Activated T-cell treated with anti-CD3 and anti-CD28 coated beads, Interleukin-2, amount 50 U/mL, for 4 hours (primary cell): ENCODE results near the gene CUX1. TPM values are rescaled to one million over a fixed set of nuclear protein-coding genes. Genes with fewer than 3 reads are reported as not detected.
A peak's percentile ranks its signal among the peaks of the same experiment; 100 is the strongest.
"Not testable (repeated sequence)": the region's sequence is repeated elsewhere in the genome, so short reads cannot be mapped to it uniquely, and the experiment has no call there.

Experiments
- ATAC-seq, 2 donors: fragments of 200-7000 bp; cut with Tn5 transposase; one replicate each; pipeline ENCODE4 v1.10.0; 2021
- DNase-seq: peaks from one replicate; pipeline ENCODE4 v3.0.0-alpha.2; 2020
- H3K27me3 Mint-ChIP-seq: one replicate; pipeline ENCODE4 v1.8.0; 2021; ENCODE audit warnings: low read depth, mixed read lengths
- H3K36me3 Mint-ChIP-seq: one replicate; pipeline ENCODE4 v1.8.0; 2022; ENCODE audit warnings: mixed read lengths; ENCODE audit not compliant: insufficient read depth
- H3K4me1 Mint-ChIP-seq: one replicate; pipeline ENCODE4 v1.8.0; 2021; ENCODE audit warnings: low read depth, mixed read lengths
- H3K4me3 Mint-ChIP-seq: one replicate; pipeline ENCODE4 v1.8.0; 2021; ENCODE audit warnings: mild to moderate bottlenecking, moderate library complexity, mixed read lengths
- H3K9me3 Mint-ChIP-seq: one replicate; pipeline ENCODE4 v1.8.0; 2021; ENCODE audit warnings: mixed read lengths
- total RNA-seq, 3 donors: library from RNA; stranded (reverse); gene quantifications; one replicate each; pipeline ENCODE4 v1.2.1, GENCODE V29; 2021

CUX1 gene
- total RNA-seq, 3 donors from 2014 or later = 18.6 to 21.6 (median 20.7) TPM

GRCh38 chr7:102018876-102019275 lies 201.4 kb downstream of the CUX1 start:
- H3K4me3 Mint-ChIP-seq = no peak overlapping the region

GRCh38 chr7:102019461-102019860 lies 202.0 kb downstream of the CUX1 start:
- H3K4me1 Mint-ChIP-seq = no peaks in the 10 kb centered on the region
- no peak for ATAC-seq

More at GRCh38 chr7:102018876-102019275, 201.4 kb downstream of the CUX1 start:
- ATAC-seq (no peak), DNase-seq (no peak)
- Mint-ChIP-seq H3K27me3 (no peaks in the 10 kb centered on the region), H3K4me1 (no peaks in the 10 kb centered on the region), H3K36me3 (no peaks in the 10 kb centered on the region), H3K9me3 (no peaks in the 10 kb centered on the region)

GRCh38 chr7:102021841-102022618 lies 204.6 kb downstream of the CUX1 start:
- no peaks in the 10 kb centered on the region for H3K9me3 Mint-ChIP-seq
- ATAC-seq (no peak), DNase-seq (no peak)
- no peaks in the 10 kb centered on the region for H3K36me3 Mint-ChIP-seq
- no peaks in the 10 kb centered on the region for H3K27me3 Mint-ChIP-seq
- no peak overlapping the region for H3K4me3 Mint-ChIP-seq
- H3K4me1 Mint-ChIP-seq = no peaks in the 10 kb centered on the region

More at GRCh38 chr7:102019461-102019860, 202.0 kb downstream of the CUX1 start:
- H3K27me3 Mint-ChIP-seq = no peaks in the 10 kb centered on the region
- H3K4me3 Mint-ChIP-seq = no peak overlapping the region
- H3K36me3 Mint-ChIP-seq = no peaks in the 10 kb centered on the region
- no peak for DNase-seq
- H3K9me3 Mint-ChIP-seq = no peaks in the 10 kb centered on the region

GRCh38 chr7:102024005-102024768 lies 206.8 kb downstream of the CUX1 start:
- no peaks in the 10 kb centered on the region for H3K4me1 Mint-ChIP-seq
- peaks cover 3% of the 10 kb centered on the region for H3K36me3 Mint-ChIP-seq
- no peak overlapping the region for H3K4me3 Mint-ChIP-seq
- ATAC-seq = no peak
- DNase-seq = no peak
- H3K27me3 Mint-ChIP-seq = no peaks in the 10 kb centered on the region
- no peaks in the 10 kb centered on the region for H3K9me3 Mint-ChIP-seq

DNA sequence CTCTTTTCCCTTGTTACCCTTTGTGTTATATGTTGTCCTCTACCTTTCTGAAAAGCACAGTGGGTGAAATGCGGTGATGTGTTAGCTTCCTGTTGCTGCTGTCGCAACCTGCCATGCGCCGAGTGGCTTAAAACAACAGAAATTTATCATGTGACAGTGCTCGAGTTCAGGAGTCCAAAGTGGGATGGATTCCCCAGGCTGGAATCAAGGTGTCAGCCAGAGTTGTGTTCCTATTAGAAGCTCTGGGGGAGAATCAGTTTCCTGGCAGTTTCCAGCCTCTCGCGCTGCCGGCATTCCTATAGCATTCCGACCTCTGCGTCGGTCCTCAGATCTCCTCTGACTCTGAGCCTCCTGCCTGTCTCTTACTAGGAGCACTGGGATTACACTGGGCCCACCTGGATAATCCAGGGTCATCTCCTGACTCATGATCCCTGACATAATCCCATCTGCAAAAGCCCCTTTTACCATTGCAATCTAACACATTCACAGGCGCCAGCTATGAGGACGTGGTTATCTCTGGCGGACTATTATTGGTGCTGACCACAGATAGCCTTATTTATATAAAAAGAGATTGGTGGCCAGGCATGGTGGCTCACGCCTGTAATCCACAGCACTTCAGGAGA lies 207.5 kb downstream of the CUX1 start:
- DNase-seq = no peak
- ATAC-seq = no peak
- Mint-ChIP-seq H3K4me1 (no peaks in the 10 kb centered on the region), H3K4me3 (no peak overlapping the region), H3K9me3 (no peaks in the 10 kb centered on the region), H3K36me3 (peaks cover 8% of the 10 kb centered on the region), H3K27me3 (no peaks in the 10 kb centered on the region)

- not testable (repeated sequence) for H3K27me3 Mint-ChIP-seq, H3K4me3 Mint-ChIP-seq, ATAC-seq, DNase-seq, H3K9me3 Mint-ChIP-seq, H3K36me3 Mint-ChIP-seq, H3K4me1 Mint-ChIP-seq
These were observed 208.4 kb downstream of the CUX1 start for GRCh38 chr7:102025777-102026176.

GRCh38 chr7:102028206-102028826 lies 210.9 kb downstream of the CUX1 start:
- ATAC-seq (peak in 1 of 2 donors; percentile 18), DNase-seq (no peak)
- peaks cover 10% of the 10 kb centered on the region for H3K36me3 Mint-ChIP-seq
- H3K4me3 Mint-ChIP-seq = no peak overlapping the region
- H3K4me1 Mint-ChIP-seq = no peaks in the 10 kb centered on the region
- H3K27me3 Mint-ChIP-seq = no peaks in the 10 kb centered on the region
- no peaks in the 10 kb centered on the region for H3K9me3 Mint-ChIP-seq

DNA sequence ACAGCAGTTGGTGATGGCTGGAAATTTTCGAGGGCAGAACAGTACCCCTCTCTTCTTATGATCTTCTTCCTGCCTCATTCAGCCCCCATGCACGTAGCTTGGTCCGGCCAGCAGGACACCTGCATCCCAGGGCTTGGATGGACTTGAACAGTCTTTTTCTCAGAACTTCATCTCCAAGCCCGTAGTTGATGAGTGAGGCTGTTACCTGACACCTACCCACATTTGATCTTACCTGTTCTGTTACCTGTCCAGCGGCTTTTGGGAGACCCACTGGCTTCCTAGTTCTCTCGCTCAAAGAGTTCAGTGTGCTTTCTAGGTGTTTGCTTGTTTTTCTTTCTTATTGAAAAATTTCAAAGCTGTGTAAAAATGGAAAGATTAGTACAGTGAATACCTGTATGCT lies 212.2 kb downstream of the CUX1 start:
- DNase-seq = no peak
- H3K4me1 Mint-ChIP-seq = no peaks in the 10 kb centered on the region
- H3K27me3 Mint-ChIP-seq = no peaks in the 10 kb centered on the region

DNA sequence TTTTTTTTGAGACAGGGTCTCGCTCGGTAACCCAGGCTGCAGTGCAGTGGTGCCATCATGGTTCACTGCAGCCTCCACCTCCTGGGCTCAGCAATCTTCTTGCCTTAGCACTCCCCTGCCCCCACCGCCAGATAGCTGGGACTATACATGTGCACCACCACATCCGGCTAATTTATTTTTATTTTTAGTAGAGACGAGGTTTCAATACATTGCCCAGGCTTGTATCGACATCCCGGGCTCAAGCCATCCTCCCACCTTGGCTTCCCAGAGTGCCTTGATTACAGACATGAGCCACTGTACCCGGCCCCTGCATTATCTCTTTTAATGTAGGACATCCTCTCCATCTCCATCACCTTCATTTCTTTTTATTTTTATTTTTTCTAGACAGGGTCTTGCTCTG lies 213.3 kb downstream of the CUX1 start:
- Mint-ChIP-seq H3K27me3 (no peaks in the 10 kb centered on the region), H3K9me3 (no peaks in the 10 kb centered on the region)
- no peak for ATAC-seq

More for the DNA sequence above, 212.2 kb downstream of the CUX1 start:
- Mint-ChIP-seq H3K4me3 (no peak overlapping the region), H3K36me3 (peaks cover 10% of the 10 kb centered on the region), H3K9me3 (no peaks in the 10 kb centered on the region)
- no peak for ATAC-seq

GRCh38 chr7:102036958-102037357 lies 219.5 kb downstream of the CUX1 start:
- Mint-ChIP-seq H3K4me1 (no peaks in the 10 kb centered on the region), H3K4me3 (no peak overlapping the region), H3K27me3 (no peaks in the 10 kb centered on the region), H3K9me3 (no peaks in the 10 kb centered on the region), H3K36me3 (peaks cover 11% of the 10 kb centered on the region)
- ATAC-seq = no peak
- no peak for DNase-seq

More for the DNA sequence above, 213.3 kb downstream of the CUX1 start:
- Mint-ChIP-seq H3K36me3 (peaks cover 10% of the 10 kb centered on the region), H3K4me3 (no peak overlapping the region), H3K4me1 (no peaks in the 10 kb centered on the region)
- DNase-seq = no peak

DNA sequence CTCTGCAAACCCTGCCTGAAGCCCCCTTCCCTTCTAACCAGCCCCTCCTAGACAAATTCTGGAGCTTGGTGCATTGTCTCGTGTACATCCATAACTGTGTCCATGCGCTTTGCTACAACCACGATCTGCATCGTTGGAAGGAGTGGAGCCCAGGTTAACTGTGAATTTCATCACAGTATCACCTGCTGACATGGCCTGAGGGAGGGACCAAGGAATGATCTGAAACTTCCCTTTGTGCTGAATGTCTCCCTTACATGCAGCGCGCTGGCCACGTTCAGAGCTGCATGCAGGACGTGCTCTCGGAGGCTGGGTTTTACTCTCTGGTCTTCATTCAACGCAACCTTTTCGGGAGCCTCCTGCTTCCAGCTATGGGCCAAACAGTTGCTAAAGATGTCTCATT lies 222.3 kb downstream of the CUX1 start:
- DNase-seq (no peak), ATAC-seq (no peak)
- Mint-ChIP-seq H3K4me3 (no peak overlapping the region), H3K27me3 (no peaks in the 10 kb centered on the region), H3K9me3 (no peaks in the 10 kb centered on the region), H3K4me1 (peaks cover 3% of the 10 kb centered on the region), H3K36me3 (peaks cover 11% of the 10 kb centered on the region)

DNA sequence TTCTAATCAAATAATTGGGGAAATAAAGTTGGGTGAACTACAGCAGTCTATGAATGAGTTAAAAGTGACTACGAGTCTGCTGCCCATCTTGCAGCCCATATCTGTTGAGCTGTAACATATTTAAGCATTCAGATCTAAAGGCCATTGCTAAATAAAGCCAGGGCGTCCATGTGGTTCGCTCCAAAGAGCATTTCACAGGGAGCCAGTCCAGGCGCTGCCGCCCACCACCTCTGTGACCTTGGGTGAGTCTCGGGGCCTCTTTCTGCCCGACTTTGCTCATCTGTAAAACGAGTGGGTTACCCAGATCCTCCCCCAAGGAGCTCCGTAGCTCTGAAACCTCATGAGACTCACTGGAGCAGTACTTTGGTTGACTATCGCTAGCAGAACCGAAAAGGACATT lies 223.1 kb downstream of the CUX1 start:
- no peaks in the 10 kb centered on the region for H3K27me3 Mint-ChIP-seq
- no peaks in the 10 kb centered on the region for H3K9me3 Mint-ChIP-seq
- peaks cover 3% of the 10 kb centered on the region for H3K4me1 Mint-ChIP-seq
- H3K36me3 Mint-ChIP-seq = peaks cover 11% of the 10 kb centered on the region
- DNase-seq = no peak
- H3K4me3 Mint-ChIP-seq = no peak overlapping the region
- ATAC-seq = no peak

DNA sequence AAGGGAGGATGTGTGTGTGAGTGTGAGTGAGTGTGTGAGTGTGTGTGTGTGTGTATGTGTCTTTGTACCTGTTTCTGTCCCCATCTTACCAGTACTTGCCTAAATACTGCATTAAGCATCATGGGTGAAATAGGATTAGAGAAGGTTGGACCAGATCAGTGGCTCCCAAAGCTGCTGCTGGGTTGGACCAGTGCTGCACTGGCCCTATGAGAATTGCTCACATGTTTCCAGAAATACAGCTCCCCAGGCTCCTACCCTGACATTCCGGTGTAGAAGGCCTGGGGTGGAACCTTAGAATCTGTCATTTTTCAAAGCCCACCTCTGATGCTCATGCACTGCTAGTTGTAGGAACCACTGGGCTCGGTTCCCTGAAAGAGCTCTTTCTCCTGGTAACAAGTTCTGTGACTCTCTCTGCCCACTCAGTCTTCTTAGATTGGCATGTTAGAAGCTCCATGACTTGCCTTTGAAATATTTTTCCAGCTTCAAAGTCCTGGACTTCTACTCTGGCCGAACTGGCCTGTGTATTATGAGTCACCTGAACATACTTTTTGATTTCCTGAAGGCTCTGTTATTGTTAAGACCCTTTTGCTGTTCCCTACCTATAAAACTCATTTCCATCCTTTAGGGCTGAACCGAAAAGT lies 224.7 kb downstream of the CUX1 start:
- Mint-ChIP-seq H3K9me3 (no peaks in the 10 kb centered on the region), H3K4me1 (peaks cover 3% of the 10 kb centered on the region), H3K36me3 (peaks cover 9% of the 10 kb centered on the region), H3K27me3 (no peaks in the 10 kb centered on the region), H3K4me3 (no peak overlapping the region)
- ATAC-seq (no peak), DNase-seq (no peak)

- not testable (repeated sequence) for DNase-seq, H3K4me1 Mint-ChIP-seq, H3K27me3 Mint-ChIP-seq, H3K9me3 Mint-ChIP-seq, ATAC-seq, H3K4me3 Mint-ChIP-seq, H3K36me3 Mint-ChIP-seq
These were observed 225.4 kb downstream of the CUX1 start for GRCh38 chr7:102042796-102043195.
